Measurements from ENCODE around the gene RAET1E.
"Not testable (repeated sequence)": the region's sequence is repeated elsewhere in the genome, so short reads cannot be mapped to it uniquely, and the experiment has no call there.

RAET1E gene

GRCh38 chr6:149935668-149936067 is 37.8 kb upstream of the RAET1E start:
- Mint-ChIP-seq H3K4me1 (peaks cover 50% of the 10 kb centered on the region), H3K27ac (no peak overlapping the region), H3K36me3 (no peaks in the 10 kb centered on the region), H3K9me3 (no peaks in the 10 kb centered on the region), H3K27me3 (peaks cover 91% of the 10 kb centered on the region), H3K4me3 (no peak overlapping the region)
- CTCF ChIA-PET: interaction anchor here (1.5 to 2.8 kb wide), 2 partner anchors 73 to 81 kb away, joined by 3 to 18 read pairs; no protein-coding TSS in a partner anchor
- no peak for DNase-seq

GRCh38 chr6:149935246-149935645 is 37.3 kb upstream of the RAET1E start:
- Mint-ChIP-seq H3K27ac (no peak overlapping the region), H3K27me3 (peaks cover 91% of the 10 kb centered on the region), H3K9me3 (no peaks in the 10 kb centered on the region), H3K36me3 (no peaks in the 10 kb centered on the region), H3K4me1 (peaks cover 45% of the 10 kb centered on the region), H3K4me3 (no peak overlapping the region)
- CTCF ChIA-PET: interaction anchor here (1.5 to 2.8 kb wide), 2 partner anchors 74 to 82 kb away, joined by 3 to 18 read pairs; no protein-coding TSS in a partner anchor
- DNase-seq: no peak

GRCh38 chr6:149934249-149935156 is 36.6 kb upstream of the RAET1E start:
- peak; percentile 81 for DNase-seq
- Mint-ChIP-seq H3K27me3 (peaks cover 91% of the 10 kb centered on the region), H3K9me3 (no peaks in the 10 kb centered on the region), H3K4me1 (peaks cover 38% of the 10 kb centered on the region), H3K4me3 (no peak overlapping the region), H3K36me3 (no peaks in the 10 kb centered on the region), H3K27ac (no peak overlapping the region)
- CTCF ChIA-PET: interaction anchor here (1.5 to 2.8 kb wide), 2 partner anchors 74 to 82 kb away, joined by 3 to 18 read pairs; no protein-coding TSS in a partner anchor

GRCh38 chr6:149933461-149933860 is 35.5 kb upstream of the RAET1E start:
- no peak overlapping the region for H3K27ac Mint-ChIP-seq
- H3K27me3 Mint-ChIP-seq: peaks cover 91% of the 10 kb centered on the region
- H3K36me3 Mint-ChIP-seq: no peaks in the 10 kb centered on the region
- H3K4me1 Mint-ChIP-seq: peaks cover 29% of the 10 kb centered on the region
- H3K4me3 Mint-ChIP-seq: no peak overlapping the region
- CTCF ChIA-PET: interaction anchor here (1.5 kb wide), 1 partner anchor 84 kb away, joined by 5 read pairs; no protein-coding TSS in a partner anchor
- H3K9me3 Mint-ChIP-seq: no peaks in the 10 kb centered on the region
- DNase-seq: no peak

GRCh38 chr6:149933036-149933435 is 35.1 kb upstream of the RAET1E start:
- DNase-seq: no peak
- Mint-ChIP-seq H3K4me1 (peaks cover 24% of the 10 kb centered on the region), H3K4me3 (no peak overlapping the region), H3K9me3 (no peaks in the 10 kb centered on the region), H3K27me3 (peaks cover 91% of the 10 kb centered on the region), H3K36me3 (no peaks in the 10 kb centered on the region), H3K27ac (no peak overlapping the region)
- CTCF ChIA-PET: interaction anchor here (1.5 kb wide), 1 partner anchor 84 kb away, joined by 5 read pairs; no protein-coding TSS in a partner anchor

- H3K9me3 Mint-ChIP-seq: no peaks in the 10 kb centered on the region
- H3K4me3 Mint-ChIP-seq: no peak overlapping the region
- CTCF ChIA-PET: interaction anchor here (1.6 kb wide), 1 partner anchor 85 kb away, joined by 4 read pairs; no protein-coding TSS in a partner anchor
- no peaks in the 10 kb centered on the region for H3K36me3 Mint-ChIP-seq
- peaks cover 15% of the 10 kb centered on the region for H3K4me1 Mint-ChIP-seq
- H3K27ac Mint-ChIP-seq: no peak overlapping the region
- peaks cover 88% of the 10 kb centered on the region for H3K27me3 Mint-ChIP-seq
- no peak for DNase-seq
These were observed 33.6 kb upstream of the RAET1E start for GRCh38 chr6:149931501-149931900.

- no peaks in the 10 kb centered on the region for H3K9me3 Mint-ChIP-seq
- no peak overlapping the region for H3K27ac Mint-ChIP-seq
- peaks cover 88% of the 10 kb centered on the region for H3K27me3 Mint-ChIP-seq
- H3K4me1 Mint-ChIP-seq: peaks cover 16% of the 10 kb centered on the region
- no peak overlapping the region for H3K4me3 Mint-ChIP-seq
- H3K36me3 Mint-ChIP-seq: no peaks in the 10 kb centered on the region
- DNase-seq: peak; percentile 36
- CTCF ChIA-PET: interaction anchor here (1.0 to 1.2 kb wide), 2 partner anchors 81 to 98 kb away, joined by 4 read pairs; no protein-coding TSS in a partner anchor
These were observed 31.5 kb upstream of the RAET1E start for GRCh38 chr6:149929422-149929821.

- H3K9me3 Mint-ChIP-seq, H3K4me3 Mint-ChIP-seq, DNase-seq, H3K36me3 Mint-ChIP-seq, H3K27ac Mint-ChIP-seq: not testable (repeated sequence)
- Mint-ChIP-seq H3K27me3 (peaks cover 92% of the 10 kb centered on the region), H3K4me1 (peaks cover 30% of the 10 kb centered on the region)
- CTCF ChIA-PET: interaction anchor here (0.7 kb wide), 3 partner anchors 87 to 95 kb away, joined by 3 to 5 read pairs (median 4); no protein-coding TSS in a partner anchor
These were observed 29.1 kb upstream of the RAET1E start for GRCh38 chr6:149927025-149927424.

GRCh38 chr6:149925974-149926777 is 28.3 kb upstream of the RAET1E start:
- Mint-ChIP-seq H3K4me3 (peak overlapping the region; percentile 32), H3K27me3 (peaks cover 96% of the 10 kb centered on the region), H3K27ac (no peak overlapping the region), H3K4me1 (peaks cover 33% of the 10 kb centered on the region), H3K36me3 (no peaks in the 10 kb centered on the region), H3K9me3 (no peaks in the 10 kb centered on the region)
- CTCF ChIA-PET: interaction anchor here (0.7 to 2.6 kb wide), 7 partner anchors 61 to 95 kb away, joined by 3 to 20 read pairs (median 6); no protein-coding TSS in a partner anchor
- peak; percentile 88 for DNase-seq

- peak; percentile 36 for DNase-seq
- Mint-ChIP-seq H3K9me3 (no peaks in the 10 kb centered on the region), H3K4me3 (peak overlapping the region; percentile 33), H3K27me3 (peaks cover 94% of the 10 kb centered on the region), H3K4me1 (peaks cover 33% of the 10 kb centered on the region), H3K27ac (no peak overlapping the region), H3K36me3 (no peaks in the 10 kb centered on the region)
- CTCF ChIA-PET: interaction anchor here (1.0 to 2.6 kb wide), 7 partner anchors 55 to 189 kb away, joined by 3 to 20 read pairs (median 6); no protein-coding TSS in a partner anchor
These were observed 27.5 kb upstream of the RAET1E start for GRCh38 chr6:149925253-149925973.

GRCh38 chr6:149924933-149925252 is 27.0 kb upstream of the RAET1E start:
- Mint-ChIP-seq H3K9me3 (no peaks in the 10 kb centered on the region), H3K4me1 (peaks cover 33% of the 10 kb centered on the region), H3K27me3 (peaks cover 94% of the 10 kb centered on the region), H3K36me3 (no peaks in the 10 kb centered on the region), H3K27ac (no peak overlapping the region), H3K4me3 (no peak overlapping the region)
- DNase-seq: no peak
- CTCF ChIA-PET: interaction anchor here (1.0 to 2.6 kb wide), 8 partner anchors 55 to 188 kb away, joined by 3 to 20 read pairs (median 5); no protein-coding TSS in a partner anchor

GRCh38 chr6:149924206-149924932 is 26.5 kb upstream of the RAET1E start:
- no peak for DNase-seq
- no peaks in the 10 kb centered on the region for H3K36me3 Mint-ChIP-seq
- peaks cover 90% of the 10 kb centered on the region for H3K27me3 Mint-ChIP-seq
- CTCF ChIA-PET: interaction anchor here (1.0 to 2.6 kb wide), 10 partner anchors 54 to 188 kb away, joined by 3 to 20 read pairs (median 4); no protein-coding TSS in a partner anchor
- peak overlapping the region; percentile 5 for H3K4me3 Mint-ChIP-seq
- H3K9me3 Mint-ChIP-seq: no peaks in the 10 kb centered on the region
- peaks cover 33% of the 10 kb centered on the region for H3K4me1 Mint-ChIP-seq
- no peak overlapping the region for H3K27ac Mint-ChIP-seq

Measured in activated naive CD4-positive, alpha-beta T cell treated with anti-CD3 and anti-CD28 coated beads, Interleukin-2, amount 10 ng/mL, durations not matched to agents 7 days and 5 days (primary cell).